HG02970 (cell line): ENCODE data around the gene R3HCC1L.
"Not testable (repeated sequence)": the region's sequence is repeated elsewhere in the genome, so short reads cannot be mapped to it uniquely, and the experiment has no call there.

ENCODE experiments used
- ATAC-seq: cut with Tn5 transposase; IDR thresholded peaks from one replicate; pipeline ENCODE4 v1.9.1; 2021; ENCODE audit warnings: mild to moderate bottlenecking, moderate library complexity, moderate number of reproducible peaks; ENCODE audit not compliant: unreplicated experiment, low FRiP score

R3HCC1L gene

DNA sequence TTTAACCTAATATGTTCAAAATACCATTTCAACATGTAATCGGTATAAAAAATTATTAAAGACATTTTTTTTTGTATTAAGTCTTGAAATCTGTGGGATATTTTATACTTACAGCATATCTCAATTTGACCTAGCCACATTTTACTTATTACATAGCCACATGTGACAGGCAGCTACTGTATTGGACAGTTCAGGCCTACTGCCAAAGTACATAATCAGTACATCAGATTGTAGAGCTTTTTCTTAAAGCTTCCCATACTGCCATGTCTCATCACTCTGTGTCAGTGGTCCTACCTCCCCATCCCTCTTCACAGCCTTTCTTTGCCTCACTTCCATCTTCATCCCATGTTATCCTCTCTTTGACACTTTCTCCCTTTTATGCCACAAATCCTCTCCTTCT lies 90.5 kb downstream of the R3HCC1L start:
- ATAC-seq, result no peak

DNA sequence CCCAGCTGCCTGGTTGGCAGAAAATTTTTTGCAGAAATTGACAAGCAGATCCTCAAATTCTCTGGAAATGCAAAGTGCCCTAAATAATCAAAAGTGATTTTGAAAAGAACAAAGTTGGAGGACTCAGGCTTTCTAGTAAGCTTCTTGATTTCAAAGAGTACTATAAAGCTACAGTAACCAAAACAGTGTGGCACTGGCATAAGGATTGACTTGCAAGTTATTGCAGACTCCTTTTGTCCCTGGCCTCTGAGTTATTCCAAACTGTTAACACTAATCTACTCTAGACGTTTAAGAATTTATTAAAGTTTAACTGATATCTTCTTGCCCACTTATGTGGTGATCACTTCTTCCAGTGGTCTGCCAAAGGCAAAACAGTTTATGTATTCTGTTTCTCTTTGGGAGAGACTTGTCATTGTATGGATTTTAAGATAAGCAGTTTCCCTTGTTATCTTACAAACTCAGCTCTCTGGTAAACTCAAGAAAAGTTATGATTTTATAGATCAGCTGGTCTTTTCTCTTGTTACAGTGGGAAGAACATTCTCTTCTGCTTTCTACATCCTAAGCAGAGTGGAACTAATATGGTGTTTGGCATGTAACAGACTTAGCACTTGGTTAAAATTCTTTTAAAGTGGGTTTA lies 92.2 kb downstream of the R3HCC1L start:
- ATAC-seq, result no peak

DNA sequence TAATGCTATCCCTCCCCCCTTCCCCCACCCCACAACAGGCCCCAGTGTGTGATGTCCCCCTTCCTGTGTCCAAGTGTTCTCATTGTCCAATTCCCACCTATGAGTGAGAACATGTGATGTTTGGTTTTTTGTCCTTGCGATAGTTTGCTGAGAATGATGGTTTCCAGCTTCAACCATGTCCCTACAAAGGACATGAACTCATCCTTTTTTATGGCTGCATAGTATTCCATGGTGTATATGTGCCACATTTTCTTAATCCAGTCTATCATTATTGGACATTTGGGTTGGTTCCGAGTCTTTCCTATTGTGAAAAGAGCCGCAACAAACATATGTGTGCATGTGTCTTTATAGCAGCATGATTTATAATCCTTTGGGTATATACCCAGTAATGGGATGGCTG lies 93.3 kb downstream of the R3HCC1L start:
- not testable (repeated sequence) for ATAC-seq

DNA sequence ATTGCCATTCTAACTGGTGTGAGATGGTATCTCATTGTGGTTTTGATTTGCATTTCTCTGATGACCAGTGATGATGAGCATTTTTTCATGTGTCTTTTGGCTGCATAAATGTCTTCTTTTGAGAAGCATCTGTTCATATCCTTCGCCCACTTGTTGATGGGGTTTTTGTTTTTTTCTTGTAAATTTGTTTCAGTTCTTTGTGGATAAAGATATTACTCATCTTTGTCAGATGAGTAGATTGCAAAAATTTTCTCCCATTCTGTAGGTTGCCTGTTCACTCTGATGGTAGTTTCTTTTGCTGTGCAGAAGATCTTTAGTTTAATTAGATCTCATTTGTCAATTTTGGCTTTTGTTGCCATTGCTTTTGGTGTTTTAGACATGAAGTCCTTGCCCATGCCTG lies 93.8 kb downstream of the R3HCC1L start:
- ATAC-seq, result not testable (repeated sequence)

DNA sequence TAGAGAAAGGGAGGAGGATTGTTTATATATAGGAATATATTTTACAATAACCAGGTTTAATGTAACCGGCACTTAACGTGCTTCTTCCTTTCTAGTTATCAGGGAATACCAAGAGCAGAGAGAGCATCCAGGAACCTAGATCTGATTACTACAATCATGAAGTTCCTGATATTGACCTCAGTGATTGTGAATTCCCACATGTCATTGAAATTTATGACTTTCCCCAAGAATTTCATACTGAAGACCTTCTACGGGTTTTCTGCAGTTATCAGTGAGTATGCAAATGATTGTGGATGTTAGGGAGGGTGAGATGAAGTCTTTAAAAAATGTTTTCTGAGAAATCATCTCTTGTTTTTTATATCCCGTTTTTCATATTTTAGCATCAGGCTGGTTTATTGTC lies 97.0 kb downstream of the R3HCC1L start:
- ATAC-seq, result no peak

DNA sequence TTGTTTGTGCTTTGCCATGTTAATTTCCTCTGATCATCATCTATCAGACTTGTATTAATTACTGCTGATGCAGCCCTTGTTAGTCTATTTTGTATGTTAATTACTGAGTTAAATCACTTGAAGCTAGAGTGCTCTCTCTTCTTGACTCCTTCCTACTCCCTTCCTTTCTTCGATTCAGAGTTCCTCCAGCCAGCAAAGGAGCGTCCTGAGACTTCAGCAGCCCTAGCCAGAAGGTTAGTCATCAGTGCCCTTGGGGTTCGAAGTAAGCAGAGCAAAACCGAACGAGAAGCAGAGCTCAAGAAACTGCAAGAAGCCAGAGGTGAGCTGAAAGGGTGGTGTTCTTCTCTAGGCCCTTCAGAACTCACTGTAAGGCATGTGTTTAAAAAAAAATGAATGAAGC lies 101.4 kb downstream of the R3HCC1L start:
- no peak for ATAC-seq

DNA sequence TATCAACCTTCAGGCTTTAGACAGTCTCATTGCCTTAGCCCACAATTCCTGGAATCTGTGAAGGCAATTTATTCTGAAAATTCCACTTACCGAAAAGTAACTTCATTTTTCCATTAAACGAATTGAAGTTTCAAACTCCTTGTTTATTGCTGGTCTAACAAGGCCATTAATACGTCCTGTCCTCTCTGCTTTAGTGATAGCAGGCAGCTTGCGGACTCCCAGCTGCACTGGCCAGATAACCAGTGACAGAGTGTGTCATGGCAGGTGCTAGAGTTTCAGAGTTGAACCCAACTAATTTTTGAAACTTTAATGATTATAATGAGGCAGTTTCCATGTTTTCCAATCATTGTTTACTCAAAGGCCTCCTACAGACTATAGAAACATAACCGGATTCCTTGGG lies 102.4 kb downstream of the R3HCC1L start:
- no peak for ATAC-seq

DNA sequence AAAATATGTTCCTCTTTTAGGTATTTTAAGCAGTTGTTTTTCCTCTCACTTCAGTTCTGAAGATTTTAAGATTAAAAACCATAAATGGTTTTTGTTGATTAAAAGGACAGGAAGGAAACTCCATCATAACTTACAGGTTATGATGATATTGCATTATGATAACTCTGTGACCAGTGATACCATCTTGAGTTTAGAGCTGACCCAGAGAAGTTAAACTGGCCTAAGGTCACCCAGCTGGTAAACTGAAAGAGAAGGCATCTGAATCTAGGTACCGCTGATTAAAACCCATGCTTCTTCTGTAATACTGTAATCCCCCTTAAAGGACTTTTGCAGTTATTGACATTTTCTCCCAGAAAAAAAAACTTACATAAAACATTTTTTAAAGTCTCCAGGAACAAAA lies 103.9 kb downstream of the R3HCC1L start:
- no peak for ATAC-seq

DNA sequence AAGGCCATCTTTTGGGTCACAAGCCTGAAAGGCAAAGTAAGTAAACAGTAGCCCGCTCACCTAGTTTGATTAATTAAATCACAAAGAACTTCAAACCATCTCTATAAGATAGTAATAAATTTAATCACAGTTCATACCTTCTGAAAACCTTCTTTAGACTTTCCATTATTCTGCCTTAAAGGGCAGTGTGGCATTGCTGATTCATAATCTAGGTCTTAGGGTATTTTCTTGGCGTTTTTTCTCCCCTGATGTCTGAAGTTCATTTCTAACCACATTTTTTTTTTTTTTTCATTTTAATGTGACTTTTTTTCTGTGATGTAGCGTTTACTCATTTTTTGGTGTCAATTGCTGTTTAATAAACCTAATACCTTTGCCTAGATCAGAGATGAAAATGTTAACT lies 106.1 kb downstream of the R3HCC1L start:
- ATAC-seq, result no peak

DNA sequence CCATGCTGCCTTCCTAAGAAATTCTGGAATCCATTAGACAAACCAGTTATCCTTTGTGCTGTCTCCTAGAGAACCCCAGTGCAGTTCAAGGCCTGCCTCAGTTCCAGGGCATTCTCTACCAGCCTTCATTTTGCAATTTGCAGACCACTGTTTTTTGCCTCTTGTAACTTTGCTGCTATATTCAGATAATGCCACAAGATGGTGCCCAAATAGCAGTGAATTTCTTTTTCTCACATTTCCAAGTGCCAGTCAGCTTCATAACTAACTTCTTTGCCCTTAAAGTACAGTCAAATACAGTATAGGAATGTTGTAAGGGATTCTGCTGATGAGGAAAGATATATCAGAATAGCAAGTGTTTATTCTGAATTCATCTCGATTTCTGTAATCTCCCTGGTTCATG lies 108.4 kb downstream of the R3HCC1L start:
- ATAC-seq, result no peak

DNA sequence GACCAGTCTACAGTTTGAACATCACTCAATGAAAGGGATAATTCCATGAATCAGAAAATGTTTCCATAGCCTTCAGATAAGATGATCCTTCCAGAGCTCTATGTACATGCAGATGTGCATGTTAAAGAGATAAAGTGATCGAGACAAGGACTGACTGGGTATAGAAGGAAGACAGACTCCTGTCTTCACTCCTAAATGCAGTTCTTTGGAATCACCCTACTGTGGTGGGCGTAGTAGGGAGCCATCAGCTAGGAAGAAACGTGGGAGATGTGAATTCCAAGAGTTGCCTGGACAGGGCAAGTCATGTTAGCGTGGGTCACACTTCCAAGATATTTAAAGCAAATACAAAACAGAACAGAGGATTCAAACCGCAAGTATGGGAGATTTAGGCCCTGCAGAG lies 109.7 kb downstream of the R3HCC1L start:
- ATAC-seq, result no peak

DNA sequence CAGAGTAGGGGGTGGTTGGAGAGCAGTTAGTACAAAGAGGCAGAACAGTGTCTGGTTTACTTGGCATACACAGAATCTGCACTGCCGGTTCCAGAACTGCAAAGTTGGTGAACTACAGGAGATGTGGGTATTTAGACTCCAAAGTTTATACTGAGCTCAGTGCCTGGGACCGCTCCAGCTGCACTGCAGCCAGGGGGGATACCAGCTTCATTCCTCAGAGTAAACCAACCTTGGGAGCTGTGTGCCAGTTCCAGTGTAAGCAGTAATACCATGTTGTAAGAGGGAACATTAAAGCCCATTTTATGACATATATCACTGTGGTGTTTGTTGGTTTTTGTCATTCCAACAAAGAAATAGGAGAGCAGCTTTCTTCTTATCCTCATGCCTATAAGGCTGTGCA lies 110.1 kb downstream of the R3HCC1L start:
- no peak for ATAC-seq

DNA sequence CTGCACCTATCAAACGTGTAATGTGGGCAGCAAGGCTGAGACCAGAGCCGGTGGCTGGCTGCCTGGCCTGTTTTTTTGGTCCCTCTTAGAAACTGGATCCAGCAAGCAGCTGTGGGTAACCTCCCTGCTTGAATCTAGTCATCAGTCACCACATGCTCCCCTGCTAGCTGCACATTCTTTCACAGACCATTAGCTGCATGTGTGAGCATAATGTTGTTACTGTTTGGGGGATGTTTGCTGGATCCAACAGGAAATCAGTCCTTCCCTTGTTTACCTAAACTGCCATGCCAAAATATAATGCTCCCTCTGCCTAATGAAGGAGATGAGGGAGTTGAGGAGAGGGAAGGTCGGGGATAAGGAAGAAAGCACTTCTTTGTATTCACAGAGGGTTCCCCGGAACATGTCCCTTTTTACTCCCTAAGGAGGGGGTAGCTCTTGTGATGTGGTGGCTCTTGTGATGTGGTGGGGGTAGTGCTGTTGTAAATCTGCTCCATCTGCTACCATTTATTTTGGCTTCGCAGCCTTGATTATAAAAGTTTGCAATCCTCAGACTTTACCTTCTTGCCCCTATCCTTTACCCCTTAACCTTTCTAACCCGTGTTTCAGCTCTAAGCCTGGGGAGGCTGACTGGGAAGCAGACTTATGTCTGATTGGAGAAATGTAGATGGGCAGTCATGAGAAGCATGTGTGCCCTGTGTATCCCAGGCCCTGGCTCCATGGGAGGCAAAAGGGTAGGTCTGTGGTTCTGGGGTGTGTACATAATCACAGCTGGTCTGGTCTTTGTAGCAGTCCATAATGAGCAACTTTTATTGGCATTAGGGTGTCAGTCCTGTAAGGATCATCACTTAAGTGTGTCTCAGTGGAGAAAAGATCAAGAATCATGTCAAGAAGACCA lies 112.7 kb downstream of the R3HCC1L start:
- no peak for ATAC-seq

DNA sequence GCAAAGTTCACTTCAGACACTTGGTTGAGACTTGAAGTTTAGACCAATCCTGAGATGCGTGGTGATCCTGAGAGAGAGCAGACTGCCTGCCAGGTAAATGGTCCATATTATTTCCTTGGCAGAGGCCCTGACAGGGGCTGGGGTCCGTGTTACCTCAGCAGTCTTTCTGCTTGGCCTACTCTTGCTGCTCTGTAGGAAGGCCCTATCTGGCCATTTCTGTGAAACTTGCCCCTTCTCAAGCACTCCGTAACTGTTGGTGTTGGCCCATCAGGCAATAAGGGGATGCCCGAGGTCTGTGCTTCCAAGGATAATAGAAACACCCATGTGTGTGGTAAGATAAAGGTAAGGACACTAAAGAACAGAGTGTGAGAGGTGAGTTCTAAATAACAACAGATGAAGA lies 113.6 kb downstream of the R3HCC1L start:
- no peak for ATAC-seq

DNA sequence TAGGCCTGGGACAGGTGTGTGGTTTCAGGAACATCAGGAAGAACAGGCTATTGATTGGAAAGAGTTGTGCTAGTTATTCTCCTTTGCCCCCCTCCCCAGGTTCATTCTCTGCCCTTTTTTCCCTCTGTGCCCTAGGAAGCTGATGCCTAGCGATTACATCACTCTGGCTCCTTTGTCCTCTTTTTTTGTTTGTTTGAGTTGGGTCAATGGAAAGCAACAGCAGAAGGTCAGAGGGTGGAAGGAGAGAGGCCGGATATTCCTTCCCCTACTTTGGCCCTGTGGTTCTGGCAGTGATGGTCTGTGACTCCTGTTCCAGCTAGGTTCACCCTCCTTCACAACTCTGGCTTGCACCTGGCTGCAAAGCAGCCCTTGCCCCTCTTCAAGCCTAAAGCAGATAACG lies 114.7 kb downstream of the R3HCC1L start:
- ATAC-seq, result no peak

DNA sequence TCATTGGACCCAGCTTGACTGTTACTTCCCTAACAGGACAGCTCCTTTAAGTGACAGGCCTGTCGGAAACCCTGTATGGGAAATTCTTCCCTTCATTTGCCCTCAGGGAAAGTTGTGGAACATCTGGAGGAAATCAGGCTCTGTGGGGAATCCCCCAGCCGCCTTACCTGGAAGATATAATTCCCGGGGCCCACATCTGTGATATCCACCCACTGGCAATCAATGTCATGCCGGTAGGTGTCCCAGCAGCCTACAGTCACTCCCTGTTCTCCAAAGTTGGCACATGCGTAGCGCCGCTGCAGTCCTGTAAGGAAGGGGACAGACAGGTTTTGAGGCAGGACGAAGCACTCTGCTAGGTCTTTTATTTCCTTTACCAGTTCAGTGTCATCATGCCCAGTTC lies 116.9 kb downstream of the R3HCC1L start:
- ATAC-seq, result no peak

DNA sequence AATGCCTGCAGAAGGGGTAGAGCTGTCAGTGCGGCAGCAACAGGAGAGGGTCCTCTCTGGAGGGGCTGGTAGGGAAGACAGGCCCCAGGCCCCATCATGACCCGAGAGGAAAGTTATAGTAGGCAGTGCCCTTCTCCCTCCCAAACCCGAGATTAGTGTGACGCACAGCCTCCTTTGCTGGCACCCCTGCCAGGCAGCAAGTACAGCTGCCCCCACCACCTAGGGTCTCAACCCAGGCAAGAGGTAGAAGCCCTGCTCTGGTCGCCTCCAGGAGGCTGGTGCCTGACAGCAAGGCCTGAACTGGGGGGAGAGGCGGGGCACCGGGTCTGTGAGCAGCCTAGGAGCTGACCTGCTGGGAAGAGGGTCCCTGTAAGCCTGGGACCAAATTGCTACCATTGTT lies 118.0 kb downstream of the R3HCC1L start:
- no peak for ATAC-seq

DNA sequence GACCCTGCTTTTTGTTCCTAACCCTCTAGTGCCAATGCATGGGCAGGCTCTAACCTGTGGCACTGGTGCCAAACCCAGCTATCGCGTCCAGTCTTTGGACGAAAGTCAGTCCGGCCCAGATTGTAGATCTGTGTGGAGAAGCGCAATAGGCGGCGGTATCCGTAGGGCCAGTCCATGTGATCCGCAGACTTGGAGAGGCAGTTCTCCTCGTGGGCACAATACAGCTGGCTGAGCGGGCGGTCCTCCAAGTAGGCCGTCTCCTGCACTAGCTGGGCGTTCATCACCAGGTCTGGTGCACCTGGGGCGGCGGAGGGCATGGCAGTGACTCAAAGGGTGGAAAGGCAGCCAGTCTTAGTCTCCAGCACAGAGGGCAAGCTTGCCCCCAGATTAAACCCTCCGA lies 119.0 kb downstream of the R3HCC1L start:
- ATAC-seq, result no peak

DNA sequence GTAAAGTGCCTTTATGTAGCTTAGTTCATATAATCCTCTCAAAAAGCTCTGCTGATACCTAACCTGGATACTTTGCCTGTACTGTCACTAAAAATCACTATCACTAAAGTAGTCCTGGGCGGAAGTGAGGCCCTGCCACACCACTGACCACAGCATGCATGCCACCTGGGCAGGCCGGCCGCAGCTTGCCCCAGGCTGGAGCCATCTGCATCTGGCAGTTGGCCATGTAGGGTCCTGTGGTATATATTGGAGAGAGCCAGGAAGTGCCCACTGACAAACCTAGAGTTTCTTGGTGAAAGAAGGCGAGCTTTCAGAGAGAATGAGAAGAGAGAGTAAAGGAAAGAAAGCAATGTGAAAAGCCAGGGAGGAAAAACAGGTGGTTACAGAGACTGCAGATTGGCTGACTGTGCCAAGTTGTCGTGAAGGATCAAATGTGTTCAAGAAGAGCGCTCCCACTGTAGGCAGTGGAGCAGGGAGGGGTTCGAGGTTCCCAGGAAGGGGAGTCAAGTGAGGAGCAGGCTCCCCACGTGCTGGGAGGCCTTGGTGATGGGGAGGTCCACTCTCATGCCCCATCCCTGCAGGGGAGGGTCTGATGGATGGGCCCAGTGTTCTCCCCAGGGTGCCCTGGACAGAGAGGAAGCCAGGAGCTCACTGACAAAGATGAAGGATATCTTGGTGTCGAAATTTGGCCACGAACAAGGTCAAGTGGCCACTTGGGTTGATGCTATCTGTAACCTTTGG lies 119.9 kb downstream of the R3HCC1L start:
- no peak for ATAC-seq

DNA sequence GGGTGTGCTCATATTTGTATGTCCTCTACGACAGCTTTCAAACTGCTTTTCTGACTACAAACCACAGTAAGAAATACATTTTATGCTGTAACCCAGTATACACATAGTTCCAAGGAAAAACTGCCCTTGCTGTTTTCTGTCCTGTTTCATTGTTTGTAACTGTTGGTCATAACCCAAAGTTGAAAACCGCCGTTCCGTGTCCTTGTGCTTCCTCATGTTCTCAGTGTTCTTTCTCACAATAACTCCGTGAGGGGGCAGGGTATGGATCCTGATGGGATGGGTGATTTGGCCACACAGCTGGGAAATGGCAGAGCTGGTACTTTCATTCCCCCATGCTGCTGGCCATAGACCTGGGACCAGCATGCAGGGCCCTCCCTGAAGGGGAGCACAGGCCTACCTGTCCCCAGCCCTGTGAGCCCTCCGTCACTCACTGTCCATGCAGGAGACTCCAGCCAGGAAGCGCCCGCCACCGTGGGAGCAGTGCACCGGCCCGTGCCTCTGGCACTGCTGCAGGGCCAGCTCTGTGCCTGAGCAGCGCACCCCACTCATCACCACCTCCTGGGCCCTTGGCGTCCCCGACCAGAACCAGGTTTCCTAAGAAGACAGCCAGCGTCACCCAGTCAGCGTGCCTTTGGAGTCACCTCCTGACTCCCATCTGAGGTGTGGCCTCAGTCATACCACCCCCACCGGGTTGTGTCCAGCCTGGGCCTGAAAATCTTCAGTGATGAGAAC lies 120.9 kb downstream of the R3HCC1L start:
- ATAC-seq, result no peak

DNA sequence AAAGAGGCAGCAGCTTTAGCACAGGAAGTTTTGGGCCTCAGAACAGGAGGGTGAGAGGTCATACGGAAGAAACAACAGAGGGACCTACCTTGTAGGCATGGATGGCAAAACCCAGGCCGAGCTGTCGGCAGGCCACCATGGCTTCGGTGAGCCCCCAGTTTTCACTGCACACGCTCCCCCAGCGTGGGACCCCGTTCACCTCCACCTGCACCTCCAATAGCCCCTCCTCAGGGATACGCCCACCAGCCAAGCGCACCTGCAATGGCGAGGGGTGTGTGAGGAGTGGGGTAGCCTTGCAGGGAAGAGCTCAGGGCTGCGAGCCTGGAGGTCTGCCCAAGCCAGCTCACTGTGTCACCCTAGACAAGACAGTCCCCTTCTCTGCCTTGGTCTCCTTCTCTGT lies 122.2 kb downstream of the R3HCC1L start:
- no peak for ATAC-seq
